GM23338 (cell line): Measurements from ENCODE around the gene LEPR. TPM values are rescaled to one million over a fixed set of nuclear protein-coding genes. Genes with fewer than 3 reads are reported as not detected.
"Not testable (repeated sequence)": the region's sequence is repeated elsewhere in the genome, so short reads cannot be mapped to it uniquely, and the experiment has no call there.

Source experiments
- ATAC-seq: fragments of 200-7000 bp; cut with Tn5 transposase; 3 replicates; pipeline ENCODE4 v1.9.1; 2020
- DNase-seq: peaks from one replicate; pipeline ENCODE4 v3.0.0-alpha.2; 2015; ENCODE audit warnings: low spot score
- H2AFZ ChIP-seq: fragments of 200-600 bp; sonication (generic); 2 replicates; pipeline ENCODE4 v1.8.0; 2016; ENCODE audit warnings: antibody characterized with exemption, mild to moderate bottlenecking, moderate library complexity
- H3F3A ChIP-seq: fragments of 200-600 bp; sonication (generic); replicated peaks from 2 replicates; pipeline ENCODE4 v1.8.0; 2017; ENCODE audit warnings: antibody characterized with exemption, mixed run types, low read depth
- H3K27ac ChIP-seq: fragments of 200-600 bp; sonication (generic); 2 replicates; pipeline ENCODE4 v1.6.1; 2016; ENCODE audit warnings: low read depth
- H3K27me3 ChIP-seq: fragments of 200-600 bp; sonication (generic); 2 replicates; pipeline ENCODE4 v1.8.0; 2016; ENCODE audit warnings: mild to moderate bottlenecking, mixed run types, moderate library complexity; ENCODE audit not compliant: insufficient read depth
- H3K36me3 ChIP-seq: fragments of 200-600 bp; sonication (generic); 2 replicates; pipeline ENCODE4 v1.8.0; 2016; ENCODE audit warnings: mild to moderate bottlenecking; ENCODE audit not compliant: insufficient read depth
- H3K4me1 ChIP-seq: fragments of 200-600 bp; sonication (generic); 2 replicates; pipeline ENCODE4 v1.8.0; 2016; ENCODE audit warnings: mild to moderate bottlenecking, moderate library complexity; ENCODE audit not compliant: insufficient read depth
- H3K4me2 ChIP-seq: fragments of 200-600 bp; sonication (generic); 2 replicates; pipeline ENCODE4 v1.7.1; 2017; ENCODE audit warnings: mixed run types
- H3K4me3 ChIP-seq: fragments of 200-600 bp; sonication (generic); 2 replicates; pipeline ENCODE4 v1.6.1; 2016; ENCODE audit warnings: mixed run types
- H3K79me2 ChIP-seq: fragments of 200-600 bp; sonication (generic); replicated peaks from 2 replicates; pipeline ENCODE4 v1.8.0; 2017; ENCODE audit warnings: mild to moderate bottlenecking; ENCODE audit not compliant: insufficient read depth
- H3K9me2 ChIP-seq: fragments of 200-600 bp; sonication (generic); 2 replicates; pipeline ENCODE4 v1.8.0; 2017; ENCODE audit not compliant: insufficient read depth
- H4K20me1 ChIP-seq: fragments of 200-600 bp; sonication (generic); replicated peaks from 2 replicates; pipeline ENCODE4 v1.8.0; 2017; ENCODE audit warnings: mild to moderate bottlenecking; ENCODE audit not compliant: insufficient read depth
- H3K27ac Mint-ChIP-seq: 2 replicates; pipeline ENCODE4 v1.8.0; 2020; ENCODE audit warnings: inconsistent platforms, mild to moderate bottlenecking, moderate library complexity, mixed read lengths
- H3K27me3 Mint-ChIP-seq: 3 replicates; pipeline ENCODE4 v1.8.0; 2022; ENCODE audit warnings: low read depth, mild to moderate bottlenecking, moderate library complexity, mixed read lengths, inconsistent platforms; ENCODE audit not compliant: insufficient read depth, poor library complexity
- H3K36me3 Mint-ChIP-seq: 3 replicates; pipeline ENCODE4 v1.8.0; 2021; ENCODE audit warnings: low read depth, mild to moderate bottlenecking, inconsistent platforms, moderate library complexity, mixed read lengths
- H3K4me1 Mint-ChIP-seq: 3 replicates; pipeline ENCODE4 v1.8.0; 2020; ENCODE audit warnings: mild to moderate bottlenecking, inconsistent platforms, mixed read lengths
- H3K4me3 Mint-ChIP-seq: 3 replicates; pipeline ENCODE4 v1.8.0; 2021; ENCODE audit warnings: moderate library complexity, mild to moderate bottlenecking, inconsistent platforms, mixed read lengths
- H3K9me3 Mint-ChIP-seq: 3 replicates; pipeline ENCODE4 v1.8.0; 2020; ENCODE audit warnings: moderate library complexity, mild to moderate bottlenecking, inconsistent platforms, mixed read lengths
- CTCF ChIP-seq, 2 experiments: fragments of 200-600 bp in 1 of 2; sonication (generic) in 1 of 2; conservative IDR thresholded peaks; 2 replicates each; pipeline versions ENCODE4 v1.5.1 to v1.6.1; 2016 to 2017; ENCODE audit warnings: antibody characterized with exemption in 2 of 2, low read depth in 2 of 2, mild to moderate bottlenecking in 2 of 2, moderate library complexity in 1 of 2
- EZH2 ChIP-seq: fragments of 200-600 bp; sonication (generic); IDR thresholded peaks from one replicate; pipeline ENCODE4 v1.8.0; 2017; ENCODE audit warnings: antibody characterized with exemption, mild to moderate bottlenecking, low read depth; ENCODE audit not compliant: unreplicated experiment
- ZNF114 ChIP-seq: fragments of 250-450 bp; sonication (Bioruptor Pico); IDR thresholded peaks from 2 replicates; pipeline ENCODE4 v1.5.0; 2020; ENCODE audit warnings: mild to moderate bottlenecking, moderate library complexity
- ZNF462 ChIP-seq: fragments of 250-450 bp; sonication (Bioruptor Pico); IDR thresholded peaks from 2 replicates; pipeline ENCODE4 v1.5.0; 2020; ENCODE audit warnings: mild to moderate bottlenecking, moderate library complexity
- polyA plus RNA-seq: library from polyadenylated mRNA; unstranded; fragments of >200 nt; fragmentation: Nextera tagmentation; extraction: Ambion mirVana; gene quantifications from 2 replicates; pipeline ENCODE4 v1.2.1, GENCODE V29; 2016
- total RNA-seq: library from RNA; depleted of rRNA; stranded (reverse); fragments of >200 nt; shearing (Covaris generic); gene quantifications from 2 replicates; pipeline ENCODE4 v1.2.3, GENCODE V29; 2014
- TF ChIP-seq, protein P1 (sequence below): IDR thresholded peaks from 2 replicates; pipeline ENCODE4 v1.6.1; 2016; ENCODE audit warnings: antibody characterized with exemption

LEPR gene
- total and polyA plus RNA-seq, 2 experiments from 2014 or later, result 2.1 to 4.7 TPM

GRCh38 chr1:65384426-65384825 is 36.0 kb upstream of the LEPR start:
- H3K4me3 ChIP-seq, H3K36me3 ChIP-seq, H3K36me3 Mint-ChIP-seq, H3K27ac Mint-ChIP-seq, H3K27me3 Mint-ChIP-seq, H4K20me1 ChIP-seq, H3K4me1 ChIP-seq, H3K27ac ChIP-seq, H3K9me3 Mint-ChIP-seq, H3K4me1 Mint-ChIP-seq, H2AFZ ChIP-seq, H3K4me2 ChIP-seq, H3F3A ChIP-seq, H3K27me3 ChIP-seq, H3K4me3 Mint-ChIP-seq, DNase-seq, H3K79me2 ChIP-seq, H3K9me2 ChIP-seq, ATAC-seq: not testable (repeated sequence)

- Histone ChIP-seq H3K27me3 (no peaks in the 10 kb centered on the region), H3K9me2 (no peaks in the 10 kb centered on the region), H3K79me2 (no peaks in the 10 kb centered on the region), H3K4me3 (no peak overlapping the region), H3K4me2 (no peak overlapping the region), H3K36me3 (peaks cover 4% of the 10 kb centered on the region; the same call in 1 of the 2 replicates), H3K4me1 (no peaks in the 10 kb centered on the region), H4K20me1 (no peaks in the 10 kb centered on the region), H3F3A (no peaks in the 10 kb centered on the region), H3K27ac (no peak overlapping the region), H2AFZ (no peak overlapping the region)
- peaks cover 3% of the 10 kb centered on the region; the same call in 1 of the 3 replicates for H3K9me3 Mint-ChIP-seq
- DNase-seq (no peak), ATAC-seq (no peak)
- H3K4me3 Mint-ChIP-seq, result no peak overlapping the region
- TF ChIP-seq ZNF462 (CRISPR knock-in tag), result no peak
- TF ChIP-seq ZNF114, result no peak
- TF ChIP-seq, protein P1, sequence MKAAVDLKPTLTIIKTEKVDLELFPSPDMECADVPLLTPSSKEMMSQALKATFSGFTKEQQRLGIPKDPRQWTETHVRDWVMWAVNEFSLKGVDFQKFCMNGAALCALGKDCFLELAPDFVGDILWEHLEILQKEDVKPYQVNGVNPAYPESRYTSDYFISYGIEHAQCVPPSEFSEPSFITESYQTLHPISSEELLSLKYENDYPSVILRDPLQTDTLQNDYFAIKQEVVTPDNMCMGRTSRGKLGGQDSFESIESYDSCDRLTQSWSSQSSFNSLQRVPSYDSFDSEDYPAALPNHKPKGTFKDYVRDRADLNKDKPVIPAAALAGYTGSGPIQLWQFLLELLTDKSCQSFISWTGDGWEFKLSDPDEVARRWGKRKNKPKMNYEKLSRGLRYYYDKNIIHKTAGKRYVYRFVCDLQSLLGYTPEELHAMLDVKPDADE, result no peak
- TF ChIP-seq EZH2, result no peak
- no peak for TF ChIP-seq CTCF (conservative IDR thresholded peaks at IDR 0.05; ENCODE audit: low read depth in 2 of 2)
- H3K4me1 Mint-ChIP-seq, result peaks cover 4% of the 10 kb centered on the region
- no peaks in the 10 kb centered on the region for H3K27me3 Mint-ChIP-seq
- peaks cover 6% of the 10 kb centered on the region; the same call in 2 of the 3 replicates for H3K36me3 Mint-ChIP-seq
- H3K27ac Mint-ChIP-seq, result no peak overlapping the region
Measured at GRCh38 chr1:65386439-65386838, 34.0 kb upstream of the LEPR start.
